Measurements from ENCODE around the gene ORM1. TPM values are rescaled to one million over a fixed set of nuclear protein-coding genes. Genes with fewer than 3 reads are reported as not detected.
"Not testable (repeated sequence)": the region's sequence is repeated elsewhere in the genome, so short reads cannot be mapped to it uniquely, and the experiment has no call there.

Gene ORM1
- total RNA-seq, 1 experiment from 2014 or later: not detected

DNA sequence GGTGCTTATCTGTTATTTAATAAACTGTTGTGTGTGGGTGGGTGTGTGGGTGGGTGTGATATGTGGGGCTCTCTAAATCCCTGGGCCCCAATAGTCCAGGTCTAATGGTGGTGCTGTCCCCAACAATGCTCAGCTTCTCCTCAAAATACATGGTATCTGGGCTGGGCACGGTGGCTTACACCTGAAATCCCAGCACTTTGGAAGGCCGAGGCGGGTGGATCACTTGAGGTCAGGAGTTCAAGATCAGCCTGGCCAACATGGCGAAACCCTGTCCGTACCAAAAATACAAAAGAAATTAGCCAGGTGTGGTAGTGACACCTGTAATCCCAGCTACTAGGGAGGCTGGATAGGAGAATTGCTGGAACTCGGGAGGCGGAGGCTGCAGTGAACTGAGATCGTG lies 4.5 kb upstream of the ORM1 start:
- intact Hi-C loops (cut with micrococcal nuclease; ENCODE audit: unreplicated experiment): no loop called here
- H2AFZ ChIP-seq: no peak overlapping the region
- no peak for TF ChIP-seq EZH2 (IDR thresholded peaks at IDR 0.05; ENCODE audit: low read depth)
- TF ChIP-seq, protein P1, sequence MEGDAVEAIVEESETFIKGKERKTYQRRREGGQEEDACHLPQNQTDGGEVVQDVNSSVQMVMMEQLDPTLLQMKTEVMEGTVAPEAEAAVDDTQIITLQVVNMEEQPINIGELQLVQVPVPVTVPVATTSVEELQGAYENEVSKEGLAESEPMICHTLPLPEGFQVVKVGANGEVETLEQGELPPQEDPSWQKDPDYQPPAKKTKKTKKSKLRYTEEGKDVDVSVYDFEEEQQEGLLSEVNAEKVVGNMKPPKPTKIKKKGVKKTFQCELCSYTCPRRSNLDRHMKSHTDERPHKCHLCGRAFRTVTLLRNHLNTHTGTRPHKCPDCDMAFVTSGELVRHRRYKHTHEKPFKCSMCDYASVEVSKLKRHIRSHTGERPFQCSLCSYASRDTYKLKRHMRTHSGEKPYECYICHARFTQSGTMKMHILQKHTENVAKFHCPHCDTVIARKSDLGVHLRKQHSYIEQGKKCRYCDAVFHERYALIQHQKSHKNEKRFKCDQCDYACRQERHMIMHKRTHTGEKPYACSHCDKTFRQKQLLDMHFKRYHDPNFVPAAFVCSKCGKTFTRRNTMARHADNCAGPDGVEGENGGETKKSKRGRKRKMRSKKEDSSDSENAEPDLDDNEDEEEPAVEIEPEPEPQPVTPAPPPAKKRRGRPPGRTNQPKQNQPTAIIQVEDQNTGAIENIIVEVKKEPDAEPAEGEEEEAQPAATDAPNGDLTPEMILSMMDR (conservative IDR thresholded peaks at IDR 0.05): no peak
- no peaks in the 10 kb centered on the region for H4K20me1 ChIP-seq (ENCODE audit: insufficient read depth)
- no TSS peak for BruUV-seq (replicated peaks)
- no peaks in the 10 kb centered on the region for H3K27me3 ChIP-seq (ENCODE audit: insufficient read depth, low read depth)
- no peaks in the 10 kb centered on the region for H3K36me3 ChIP-seq (ENCODE audit: low read depth)
- H3F3A ChIP-seq (ENCODE audit: insufficient read depth, low read depth): no peaks in the 10 kb centered on the region
- H3K9me2 ChIP-seq (ENCODE audit: insufficient read depth): no peaks in the 10 kb centered on the region
- ChIA-PET POLR2A (ENCODE audit: unreplicated experiment) (no interaction called here), CTCF (no interaction called here)
- no peaks in the 10 kb centered on the region for H3K9me3 ChIP-seq (ENCODE audit: insufficient read depth, low read depth)
- H3K27ac ChIP-seq: no peak overlapping the region
- no peak overlapping the region for H3K4me2 ChIP-seq
- H3K4me3 ChIP-seq: no peak overlapping the region
- H3K79me2 ChIP-seq (ENCODE audit: low read depth): no peaks in the 10 kb centered on the region
- no peak for DNase-seq
- H3K4me1 ChIP-seq (replicated peaks; ENCODE audit: insufficient read depth): peaks cover 6% of the 10 kb centered on the region; the same call in 1 of the 2 replicates

DNA sequence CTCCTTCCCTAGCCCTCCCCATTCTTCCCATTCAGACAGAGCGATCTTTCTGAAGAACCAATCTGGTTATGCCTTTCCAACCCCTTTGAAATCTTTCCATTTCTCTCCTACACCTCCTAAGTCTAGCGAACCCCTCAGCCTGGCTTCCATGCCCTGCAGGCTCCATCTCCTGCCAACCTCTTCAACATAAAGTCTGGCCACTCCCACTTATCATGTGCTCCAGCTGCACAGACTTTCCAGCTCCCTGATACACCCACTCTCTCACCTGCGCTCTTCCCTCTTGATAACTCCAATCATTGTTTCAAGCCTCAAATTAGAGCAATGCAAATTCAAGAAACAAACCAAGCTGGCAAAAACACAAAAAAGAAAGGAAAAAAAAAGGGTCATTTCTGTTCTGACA lies 3.8 kb upstream of the ORM1 start:
- no TSS peak for BruUV-seq (replicated peaks)
- Histone ChIP-seq H3K4me1 (replicated peaks; ENCODE audit: insufficient read depth) (peaks cover 6% of the 10 kb centered on the region; the same call in 1 of the 2 replicates), H3K4me2 (no peak overlapping the region), H3K9me3 (ENCODE audit: insufficient read depth, low read depth) (no peaks in the 10 kb centered on the region), H3F3A (ENCODE audit: insufficient read depth, low read depth) (no peaks in the 10 kb centered on the region), H3K27ac (no peak overlapping the region), H2AFZ (no peak overlapping the region), H4K20me1 (ENCODE audit: insufficient read depth) (no peaks in the 10 kb centered on the region), H3K27me3 (ENCODE audit: insufficient read depth, low read depth) (peaks cover 4% of the 10 kb centered on the region; the same call in 1 of the 2 replicates), H3K4me3 (no peak overlapping the region), H3K9me2 (ENCODE audit: insufficient read depth) (no peaks in the 10 kb centered on the region), H3K79me2 (ENCODE audit: low read depth) (no peaks in the 10 kb centered on the region), H3K36me3 (ENCODE audit: low read depth) (no peaks in the 10 kb centered on the region)
- no peak for TF ChIP-seq EZH2 (IDR thresholded peaks at IDR 0.05; ENCODE audit: low read depth)
- TF ChIP-seq, protein P1 (conservative IDR thresholded peaks at IDR 0.05): no peak
- ChIA-PET POLR2A (ENCODE audit: unreplicated experiment) (no interaction called here), CTCF (no interaction called here)
- intact Hi-C loops (cut with micrococcal nuclease; ENCODE audit: unreplicated experiment): no loop called here
- no peak for DNase-seq

DNA sequence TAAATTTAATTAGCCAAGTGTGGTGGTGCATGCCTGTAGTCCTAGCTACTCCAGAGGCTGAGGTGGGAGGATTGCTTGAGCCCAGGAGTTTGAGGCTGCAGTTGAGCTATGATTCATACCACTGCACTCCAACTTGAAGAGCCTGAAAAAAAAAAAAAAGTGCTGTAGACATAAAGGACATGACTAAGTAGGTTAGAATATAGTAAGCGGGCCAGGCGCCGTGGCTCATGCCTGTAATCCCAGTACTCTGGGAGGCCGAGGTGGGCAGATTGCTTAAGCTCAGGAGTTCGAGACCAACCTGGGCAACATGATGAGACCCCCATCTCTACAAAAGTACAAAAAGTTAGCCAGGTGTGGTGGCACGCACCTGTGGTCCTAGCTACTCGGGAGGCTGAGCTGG lies 2.2 kb upstream of the ORM1 start:
- POLR2A ChIA-PET (ENCODE audit: unreplicated experiment): interaction anchor here (0.6 kb wide), 1 partner anchor 1873 kb away, joined by 3 read pairs; no protein-coding TSS in a partner anchor
- not testable (repeated sequence) for H3K4me2 ChIP-seq

DNA sequence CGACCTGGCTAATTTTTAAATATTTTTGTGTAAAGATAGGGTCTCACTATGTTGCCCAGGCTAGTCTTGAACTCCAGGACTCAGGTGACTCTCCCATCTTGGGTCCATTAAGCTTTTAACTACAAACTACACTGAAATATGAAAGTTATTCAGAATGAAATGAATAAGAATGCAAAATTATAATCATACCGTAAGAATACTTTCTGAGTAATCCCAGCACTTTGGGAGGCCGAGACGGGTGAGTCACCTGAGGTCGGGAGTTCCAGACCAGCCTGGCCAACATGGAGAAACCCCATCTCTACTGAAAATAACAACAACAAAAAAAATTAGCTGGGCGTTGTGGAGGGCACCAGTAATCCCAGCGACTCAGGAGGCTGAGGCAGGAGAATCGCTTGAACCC lies 1.1 kb upstream of the ORM1 start:
- BruUV-seq (replicated peaks): no TSS peak
- H3K4me3 ChIP-seq: no peak overlapping the region
- H3K9me3 ChIP-seq (ENCODE audit: insufficient read depth, low read depth): no peaks in the 10 kb centered on the region
- no peaks in the 10 kb centered on the region for H3F3A ChIP-seq (ENCODE audit: insufficient read depth, low read depth)
- H3K4me1 ChIP-seq (replicated peaks; ENCODE audit: insufficient read depth): peaks cover 6% of the 10 kb centered on the region; the same call in 1 of the 2 replicates
- no peaks in the 10 kb centered on the region for H3K36me3 ChIP-seq (ENCODE audit: low read depth)
- peaks cover 9% of the 10 kb centered on the region; the same call in 1 of the 2 replicates for H3K27me3 ChIP-seq (ENCODE audit: insufficient read depth, low read depth)
- H3K79me2 ChIP-seq (ENCODE audit: low read depth): no peaks in the 10 kb centered on the region
- H2AFZ ChIP-seq: no peak overlapping the region
- DNase-seq: no peak
- H4K20me1 ChIP-seq (ENCODE audit: insufficient read depth): no peaks in the 10 kb centered on the region
- H3K4me2 ChIP-seq: no peak overlapping the region
- no peak overlapping the region for H3K27ac ChIP-seq
- TF ChIP-seq, protein P1 (conservative IDR thresholded peaks at IDR 0.05): no peak
- TF ChIP-seq EZH2 (IDR thresholded peaks at IDR 0.05; ENCODE audit: low read depth): no peak
- ChIA-PET CTCF (no interaction called here), POLR2A (ENCODE audit: unreplicated experiment) (interaction anchor here (0.7 kb wide), 1 partner anchor 184 kb away, joined by 5 read pairs; no protein-coding TSS in a partner anchor)
- intact Hi-C loops (cut with micrococcal nuclease; ENCODE audit: unreplicated experiment): no loop called here
- no peaks in the 10 kb centered on the region for H3K9me2 ChIP-seq (ENCODE audit: insufficient read depth)

More for the DNA sequence above, 2.2 kb upstream of the ORM1 start:
- DNase-seq; H4K20me1 ChIP-seq (ENCODE audit: insufficient read depth); BruUV-seq (replicated peaks); H3K36me3 ChIP-seq (ENCODE audit: low read depth); H3K27me3 ChIP-seq (ENCODE audit: insufficient read depth, low read depth); H3K27ac ChIP-seq; CTCF ChIA-PET; H3F3A ChIP-seq (ENCODE audit: insufficient read depth, low read depth); H3K4me3 ChIP-seq; intact Hi-C loops (cut with micrococcal nuclease; ENCODE audit: unreplicated experiment); H3K9me3 ChIP-seq (ENCODE audit: insufficient read depth, low read depth); H3K79me2 ChIP-seq (ENCODE audit: low read depth); H2AFZ ChIP-seq; H3K4me1 ChIP-seq (replicated peaks; ENCODE audit: insufficient read depth); H3K9me2 ChIP-seq (ENCODE audit: insufficient read depth): not testable (repeated sequence)

DNA sequence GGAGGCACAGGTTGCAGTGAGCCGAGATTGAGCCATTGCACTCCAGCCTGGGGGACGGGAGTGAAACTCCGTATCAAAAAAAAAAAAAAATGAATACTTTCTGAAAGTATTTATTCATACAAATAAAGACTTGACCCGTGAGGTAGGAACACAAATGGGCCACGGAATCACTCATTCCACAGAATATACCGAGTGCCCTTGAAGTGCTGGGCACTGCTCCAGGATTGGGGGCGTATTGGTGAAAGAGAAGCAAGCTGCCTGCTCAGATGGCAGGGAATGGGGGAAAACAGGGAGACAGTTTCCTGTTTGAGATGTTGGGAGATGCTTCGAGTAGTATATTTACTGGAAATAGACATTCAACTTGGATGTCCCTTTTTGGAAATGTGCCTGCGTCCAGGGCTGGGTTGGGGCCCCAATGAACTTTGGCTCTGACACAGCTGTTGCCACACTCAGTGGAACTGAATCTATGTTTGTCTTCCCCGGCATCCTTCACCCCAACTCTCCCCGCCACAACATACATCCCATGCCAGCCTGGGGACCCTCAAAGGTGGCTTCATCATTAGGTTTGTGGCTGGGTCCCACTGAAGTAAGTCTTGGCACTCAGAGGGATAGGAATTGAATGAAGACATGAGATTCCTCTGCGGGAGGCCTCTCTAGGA lies 609 bp upstream of the ORM1 start:
- H3K36me3 ChIP-seq (ENCODE audit: low read depth); H3F3A ChIP-seq (ENCODE audit: insufficient read depth, low read depth); H4K20me1 ChIP-seq (ENCODE audit: insufficient read depth); BruUV-seq (replicated peaks); DNase-seq; H3K27ac ChIP-seq; H3K9me2 ChIP-seq (ENCODE audit: insufficient read depth); H2AFZ ChIP-seq; H3K4me2 ChIP-seq; H3K4me3 ChIP-seq; H3K79me2 ChIP-seq (ENCODE audit: low read depth); CTCF ChIA-PET; H3K27me3 ChIP-seq (ENCODE audit: insufficient read depth, low read depth); H3K4me1 ChIP-seq (replicated peaks; ENCODE audit: insufficient read depth); intact Hi-C loops (cut with micrococcal nuclease; ENCODE audit: unreplicated experiment); H3K9me3 ChIP-seq (ENCODE audit: insufficient read depth, low read depth): not testable (repeated sequence)
- POLR2A ChIA-PET (ENCODE audit: unreplicated experiment): interaction anchor here (0.7 kb wide), 1 partner anchor 184 kb away, joined by 5 read pairs; no protein-coding TSS in a partner anchor

All from PC-9 (cell line).